ENCODE data around the gene CA5B.
"Not testable (repeated sequence)": the region's sequence is repeated elsewhere in the genome, so short reads cannot be mapped to it uniquely, and the experiment has no call there.

The CA5B gene

DNA sequence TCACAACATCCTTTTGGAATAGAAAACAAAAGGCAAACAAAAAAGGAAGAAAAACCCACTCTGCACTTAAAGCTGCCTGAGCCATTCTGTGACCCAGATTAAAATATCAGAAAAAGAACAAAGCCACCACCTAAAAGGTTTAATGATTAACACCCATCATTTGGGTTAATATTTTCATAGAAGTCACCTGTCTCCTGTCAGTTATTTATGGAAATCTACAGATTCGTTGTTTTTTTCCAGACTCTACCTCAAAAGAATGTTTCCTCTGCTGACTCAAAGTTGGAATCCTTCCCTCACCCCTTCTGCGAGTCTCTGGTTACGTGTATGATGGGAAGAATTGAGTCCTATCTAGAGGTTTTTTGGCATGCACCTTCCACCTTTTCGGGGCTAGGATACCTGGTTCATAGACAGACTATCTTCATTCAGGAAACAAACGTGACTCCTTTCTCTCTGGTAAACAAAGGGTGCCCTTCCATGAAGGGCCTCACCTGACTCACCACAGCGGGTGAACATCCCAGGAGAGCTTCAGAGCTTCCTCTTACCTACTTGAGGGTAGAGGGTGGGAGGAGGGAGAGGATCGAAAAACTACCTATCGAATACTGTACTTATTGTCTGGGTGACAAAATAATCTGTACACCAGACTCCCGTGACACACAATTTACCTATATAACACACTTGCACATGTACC lies 19.6 kb upstream of the CA5B start:
- no peak for DNase-seq (ENCODE audit: low read depth, low spot score)

DNA sequence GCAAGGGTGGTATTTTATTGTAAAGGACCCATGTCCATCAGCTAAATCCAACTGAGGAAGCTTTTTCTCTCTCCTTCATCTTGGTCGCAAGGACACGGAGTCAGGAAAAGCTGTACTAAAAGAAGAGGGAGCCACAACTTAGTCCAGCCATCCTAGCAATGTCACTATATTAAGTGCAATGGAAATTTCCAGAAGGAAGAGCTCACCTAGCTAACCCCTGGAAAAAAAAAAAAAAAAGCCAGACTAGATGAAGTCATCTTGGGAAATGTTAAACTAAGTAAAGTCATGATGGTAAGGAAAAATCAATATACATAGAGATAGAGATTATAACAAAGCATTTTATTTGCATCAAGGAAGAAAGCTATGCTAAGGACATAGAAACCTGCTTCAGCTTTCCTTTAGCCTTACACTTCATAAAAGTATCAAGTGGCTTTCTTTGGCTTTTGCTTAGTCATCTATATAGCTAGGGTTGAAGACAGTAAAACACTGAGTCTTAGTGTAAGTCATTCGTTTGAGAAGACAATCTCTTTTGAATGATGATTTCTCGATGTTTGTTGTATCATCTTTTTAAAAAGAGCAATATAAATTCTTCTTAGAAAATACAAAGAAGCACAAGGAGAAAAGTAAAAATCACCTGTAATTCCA lies 18.6 kb upstream of the CA5B start:
- Histone ChIP-seq H3K4me3 (ENCODE audit: insufficient read length, low read depth) (no peak overlapping the region), H3K9ac (ENCODE audit: insufficient read length, low read depth) (no peak overlapping the region), H3K4me1 (ENCODE audit: insufficient read depth, insufficient read length) (no peaks in the 10 kb centered on the region), H3K27me3 (ENCODE audit: insufficient read depth, insufficient read length) (no peaks in the 10 kb centered on the region), H3K9me3 (ENCODE audit: insufficient read depth, low read length) (no peaks in the 10 kb centered on the region), H3K36me3 (ENCODE audit: insufficient read depth, insufficient read length, low read length) (no peaks in the 10 kb centered on the region)
- no peak for DNase-seq (ENCODE audit: low read depth, low spot score)
- TF ChIP-seq YY1 (IDR thresholded peaks at IDR 0.05; ENCODE audit: insufficient read depth, insufficient read length) (no peak), SUZ12 (IDR thresholded peaks at IDR 0.05; ENCODE audit: extremely low read depth, insufficient read depth, insufficient read length) (no peak), ZNF274 (IDR thresholded peaks at IDR 0.05; ENCODE audit: low read depth, low read length) (no peak)

More for the DNA sequence above, 19.6 kb upstream of the CA5B start:
- Histone ChIP-seq H3K4me1 (ENCODE audit: insufficient read depth, insufficient read length) (no peaks in the 10 kb centered on the region), H3K36me3 (ENCODE audit: insufficient read depth, insufficient read length, low read length) (no peaks in the 10 kb centered on the region), H3K4me3 (ENCODE audit: insufficient read length, low read depth) (no peak overlapping the region), H3K9ac (ENCODE audit: insufficient read length, low read depth) (no peak overlapping the region), H3K27me3 (ENCODE audit: insufficient read depth, insufficient read length) (no peaks in the 10 kb centered on the region), H3K9me3 (ENCODE audit: insufficient read depth, low read length) (no peaks in the 10 kb centered on the region)
- TF ChIP-seq YY1 (IDR thresholded peaks at IDR 0.05; ENCODE audit: insufficient read depth, insufficient read length), result no peak
- no peak for TF ChIP-seq ZNF274 (IDR thresholded peaks at IDR 0.05; ENCODE audit: low read depth, low read length)
- no peak for TF ChIP-seq SUZ12 (IDR thresholded peaks at IDR 0.05; ENCODE audit: extremely low read depth, insufficient read depth, insufficient read length)

GRCh38 chrX:15721911-15722310 lies 16.2 kb upstream of the CA5B start:
- no peak for DNase-seq (ENCODE audit: low read depth, low spot score)
- H3K4me3 ChIP-seq (ENCODE audit: insufficient read length, low read depth), result no peak overlapping the region
- TF ChIP-seq YY1 (IDR thresholded peaks at IDR 0.05; ENCODE audit: insufficient read depth, insufficient read length), result no peak
- H3K27me3 ChIP-seq (ENCODE audit: insufficient read depth, insufficient read length), result no peaks in the 10 kb centered on the region
- H3K4me1 ChIP-seq (ENCODE audit: insufficient read depth, insufficient read length), result no peaks in the 10 kb centered on the region
- no peaks in the 10 kb centered on the region for H3K36me3 ChIP-seq (ENCODE audit: insufficient read depth, insufficient read length, low read length)
- no peaks in the 10 kb centered on the region for H3K9me3 ChIP-seq (ENCODE audit: insufficient read depth, low read length)
- no peak overlapping the region for H3K9ac ChIP-seq (ENCODE audit: insufficient read length, low read depth)

DNA sequence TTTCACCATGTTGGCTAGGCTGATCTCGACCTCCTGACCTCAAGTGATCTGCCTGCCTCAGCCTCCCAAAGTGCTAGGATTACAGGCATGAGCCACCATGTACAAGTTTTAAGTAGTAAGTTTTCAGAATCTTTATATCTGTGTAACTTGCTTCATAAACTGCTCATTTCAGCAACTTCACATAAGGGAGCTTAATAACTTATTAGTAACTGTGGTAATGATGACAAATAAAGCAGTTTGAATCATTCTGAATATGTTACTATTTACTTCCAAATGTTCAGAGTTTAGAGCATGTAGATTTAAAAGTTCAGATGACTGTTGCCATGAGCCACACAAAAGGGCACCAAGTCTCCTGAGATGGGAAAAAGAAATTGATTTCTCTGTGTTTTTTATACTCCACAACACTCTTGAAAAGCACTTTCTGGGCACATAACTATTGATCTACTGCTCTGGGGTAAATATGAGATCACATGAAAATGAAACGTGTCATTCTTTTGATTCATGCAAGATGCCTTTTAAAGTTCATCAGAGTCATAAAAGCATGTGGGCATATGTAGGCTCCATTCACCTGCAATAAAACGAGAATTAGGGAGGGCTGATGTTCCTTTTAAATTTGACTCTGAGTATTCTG lies 14.1 kb upstream of the CA5B start:
- Histone ChIP-seq H3K4me3 (ENCODE audit: insufficient read length, low read depth) (no peak overlapping the region), H3K36me3 (ENCODE audit: insufficient read depth, insufficient read length, low read length) (no peaks in the 10 kb centered on the region), H3K27me3 (ENCODE audit: insufficient read depth, insufficient read length) (no peaks in the 10 kb centered on the region), H3K4me1 (ENCODE audit: insufficient read depth, insufficient read length) (no peaks in the 10 kb centered on the region), H3K9me3 (ENCODE audit: insufficient read depth, low read length) (no peaks in the 10 kb centered on the region), H3K9ac (ENCODE audit: insufficient read length, low read depth) (no peak overlapping the region)
- DNase-seq (ENCODE audit: low read depth, low spot score), result no peak
- TF ChIP-seq YY1 (IDR thresholded peaks at IDR 0.05; ENCODE audit: insufficient read depth, insufficient read length) (no peak), SUZ12 (IDR thresholded peaks at IDR 0.05; ENCODE audit: extremely low read depth, insufficient read depth, insufficient read length) (no peak), ZNF274 (IDR thresholded peaks at IDR 0.05; ENCODE audit: low read depth, low read length) (no peak)

DNA sequence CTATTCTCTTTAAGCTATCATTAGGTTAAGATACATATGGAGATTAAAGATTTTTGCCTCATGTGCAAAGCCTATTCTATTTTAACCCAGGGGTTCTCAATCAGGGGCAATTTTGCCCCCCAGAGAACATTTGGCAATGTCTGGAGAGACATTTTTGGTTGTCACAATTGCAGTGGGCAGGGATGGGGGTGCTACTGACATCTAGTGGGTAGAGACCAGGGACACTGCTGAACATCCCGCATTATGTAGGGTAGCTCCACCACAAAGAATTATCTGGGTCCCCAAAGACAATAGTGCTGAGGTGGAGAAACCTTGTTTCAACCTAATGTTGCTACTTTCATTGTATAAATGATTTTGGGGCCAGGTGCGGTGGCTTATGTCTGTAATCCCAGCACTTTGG lies 13.2 kb upstream of the CA5B start:
- no peak for DNase-seq (ENCODE audit: low read depth, low spot score)
- Histone ChIP-seq H3K4me1 (ENCODE audit: insufficient read depth, insufficient read length) (no peaks in the 10 kb centered on the region), H3K9ac (ENCODE audit: insufficient read length, low read depth) (no peak overlapping the region), H3K36me3 (ENCODE audit: insufficient read depth, insufficient read length, low read length) (no peaks in the 10 kb centered on the region), H3K9me3 (ENCODE audit: insufficient read depth, low read length) (no peaks in the 10 kb centered on the region), H3K4me3 (ENCODE audit: insufficient read length, low read depth) (no peak overlapping the region), H3K27me3 (ENCODE audit: insufficient read depth, insufficient read length) (no peaks in the 10 kb centered on the region)
- TF ChIP-seq YY1 (IDR thresholded peaks at IDR 0.05; ENCODE audit: insufficient read depth, insufficient read length) (no peak), ZNF274 (IDR thresholded peaks at IDR 0.05; ENCODE audit: low read depth, low read length) (no peak), SUZ12 (IDR thresholded peaks at IDR 0.05; ENCODE audit: extremely low read depth, insufficient read depth, insufficient read length) (no peak)

DNA sequence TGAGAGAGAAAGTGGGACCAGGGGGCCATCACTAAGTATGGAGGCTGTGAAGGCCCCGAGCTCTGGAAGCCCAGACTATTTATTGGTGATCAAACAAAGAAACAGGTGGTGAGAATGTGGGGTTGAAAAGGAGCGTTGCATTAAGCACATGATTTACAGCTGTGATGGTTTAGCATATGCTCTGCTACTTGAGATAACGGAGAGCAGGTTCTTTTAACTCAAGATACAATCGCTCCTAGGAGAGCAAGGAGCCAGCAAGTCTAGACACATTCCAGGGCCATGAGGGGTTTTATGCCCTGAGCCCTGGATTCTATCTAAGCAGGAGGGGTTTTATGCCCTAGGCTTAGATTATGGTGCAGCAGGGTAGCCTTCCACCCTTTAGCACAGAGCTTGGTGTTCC lies 6.7 kb upstream of the CA5B start:
- H3K4me1 ChIP-seq (ENCODE audit: insufficient read depth, insufficient read length); H3K27me3 ChIP-seq (ENCODE audit: insufficient read depth, insufficient read length); H3K9ac ChIP-seq (ENCODE audit: insufficient read length, low read depth); DNase-seq (ENCODE audit: low read depth, low spot score); H3K4me3 ChIP-seq (ENCODE audit: insufficient read length, low read depth); H3K36me3 ChIP-seq (ENCODE audit: insufficient read depth, insufficient read length, low read length): not testable (repeated sequence)
- H3K9me3 ChIP-seq (ENCODE audit: insufficient read depth, low read length), result peaks cover 10% of the 10 kb centered on the region; the same call in 1 of the 2 replicates

DNA sequence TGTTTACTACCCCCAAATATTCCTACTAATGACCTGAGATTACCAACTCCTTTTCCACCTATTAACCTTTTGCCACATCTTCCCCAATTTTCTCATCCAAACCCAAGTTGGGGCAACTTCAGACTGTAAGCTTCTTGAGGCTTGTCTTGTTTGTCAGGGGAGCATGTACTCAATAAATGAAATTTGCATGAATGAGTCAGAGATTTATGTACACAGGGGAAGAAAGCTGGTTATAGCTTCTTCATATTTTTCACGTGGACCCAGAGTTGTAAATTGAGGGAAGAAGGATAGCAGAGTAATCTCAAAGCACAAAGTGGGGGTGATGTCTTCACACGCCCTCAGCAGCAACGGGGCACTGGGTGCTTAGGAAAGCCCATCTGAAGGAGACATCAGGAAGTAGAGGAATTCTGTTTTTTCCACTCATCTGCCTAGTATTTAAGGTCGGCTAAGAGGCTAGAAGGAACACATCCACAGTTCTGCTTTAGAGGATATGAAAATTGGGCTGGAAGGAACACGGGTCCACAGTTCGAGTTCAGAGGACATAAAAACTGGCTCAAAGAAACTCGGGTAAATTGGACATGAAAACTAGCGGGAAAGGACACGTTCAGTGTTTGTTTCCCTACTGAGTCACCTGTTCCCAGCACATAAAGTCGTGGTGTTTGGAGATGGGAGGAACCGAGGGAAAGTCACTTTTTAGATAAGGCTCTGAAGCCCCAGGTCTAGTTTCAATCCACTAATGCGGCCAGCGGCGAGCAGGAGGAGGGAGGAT lies 696 bp upstream of the CA5B start:
- peaks cover 2% of the 10 kb centered on the region for H3K4me1 ChIP-seq (ENCODE audit: insufficient read depth, insufficient read length)
- H3K36me3 ChIP-seq (ENCODE audit: insufficient read depth, insufficient read length, low read length), result no peaks in the 10 kb centered on the region
- H3K4me3 ChIP-seq (ENCODE audit: insufficient read length, low read depth), result peak overlapping the region; percentile 21
- no peak overlapping the region for H3K9ac ChIP-seq (ENCODE audit: insufficient read length, low read depth)
- DNase-seq (ENCODE audit: low read depth, low spot score), result no peak
- peaks cover 6% of the 10 kb centered on the region for H3K27me3 ChIP-seq (ENCODE audit: insufficient read depth, insufficient read length)
- TF ChIP-seq SUZ12 (IDR thresholded peaks at IDR 0.05; ENCODE audit: extremely low read depth, insufficient read depth, insufficient read length) (no peak), ZNF274 (IDR thresholded peaks at IDR 0.05; ENCODE audit: low read depth, low read length) (no peak), YY1 (IDR thresholded peaks at IDR 0.05; ENCODE audit: insufficient read depth, insufficient read length) (no peak)
- H3K9me3 ChIP-seq (ENCODE audit: insufficient read depth, low read length), result no peaks in the 10 kb centered on the region
